Skeletal muscle satellite cell (primary cell): Measurements from ENCODE around the gene EPC2. TPM values are rescaled to one million over a fixed set of nuclear protein-coding genes. Genes with fewer than 3 reads are reported as not detected.

Source experiments
- H3K27me3 ChIP-seq: 2 replicates; pipeline ENCODE4 v1.7.0; 2013; ENCODE audit warnings: low read length; ENCODE audit not compliant: control insufficient read depth, insufficient read depth
- H3K36me3 ChIP-seq: 2 replicates; pipeline ENCODE4 v1.7.0; 2013; ENCODE audit warnings: mild to moderate bottlenecking, control low read depth, low read length; ENCODE audit not compliant: insufficient read depth
- H3K4me1 ChIP-seq: 2 replicates; pipeline ENCODE4 v1.7.0; 2013; ENCODE audit warnings: low read length; ENCODE audit not compliant: control insufficient read depth, insufficient read depth
- H3K4me2 ChIP-seq: 2 replicates; pipeline ENCODE4 v1.7.0; 2013; ENCODE audit warnings: mild to moderate bottlenecking, low read length
- H3K4me3 ChIP-seq: 2 replicates; pipeline ENCODE4 v1.7.0; 2013; ENCODE audit warnings: low read length
- H3K9ac ChIP-seq: 2 replicates; pipeline ENCODE4 v1.7.0; 2013; ENCODE audit warnings: mild to moderate bottlenecking, low read depth, low read length, moderate library complexity
- H3K9me3 ChIP-seq: replicated peaks from 2 replicates; pipeline ENCODE4 v1.7.0; 2013; ENCODE audit warnings: mild to moderate bottlenecking, control low read depth, low read length
- total RNA-seq: library from RNA; depleted of rRNA; stranded (reverse); fragments of >200 nt; gene quantifications from 2 replicates; pipeline ENCODE4 v1.2.3, GENCODE V29; 2012; rRNA removed

Gene EPC2
- total RNA-seq, result 11.4 and 12.7 TPM in 2 replicates

GRCh38 chr2:148643998-148644882, at the start of gene EPC2:
Gene EPC2, plus strand, starts transcription at chr2:148644751. Its CDS starts 267 bp downstream, at chr2:148645018.
- Histone ChIP-seq H3K27me3 (peaks cover 5% of the 10 kb centered on the region), H3K9ac (peak within 1 kb of the TSS; percentile 94), H3K36me3 (no peaks in the 10 kb centered on the region), H3K4me1 (peaks cover 9% of the 10 kb centered on the region), H3K4me2 (peak within 1 kb of the TSS; percentile 98), H3K9me3 (no peaks in the 10 kb centered on the region), H3K4me3 (peak within 1 kb of the TSS; percentile 96)

DNA sequence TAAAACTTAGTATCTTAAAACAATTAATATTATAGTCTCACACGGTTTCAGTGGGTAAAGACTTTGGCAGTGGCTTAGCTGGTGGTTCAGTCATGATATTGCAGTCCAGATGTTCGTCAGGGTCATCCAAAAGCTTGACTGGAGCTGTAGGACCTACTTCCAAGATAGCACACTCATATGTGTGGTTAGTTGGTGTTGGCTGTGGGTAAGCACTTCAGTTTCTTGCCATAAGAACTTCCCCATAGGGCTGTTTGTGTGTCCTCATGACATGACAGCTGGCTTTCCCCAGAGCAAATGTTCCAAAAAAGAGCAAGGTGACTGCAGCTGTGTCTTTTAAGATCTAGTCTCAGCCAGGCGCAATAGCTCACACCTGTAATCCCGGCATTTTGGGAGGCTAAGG, 48.5 kb upstream of the EPC2 start:
- no peaks in the 10 kb centered on the region for H3K36me3 ChIP-seq
- H3K9ac ChIP-seq, result no peak overlapping the region
- no peak overlapping the region for H3K4me3 ChIP-seq
- no peak overlapping the region for H3K4me2 ChIP-seq
- no peaks in the 10 kb centered on the region for H3K4me1 ChIP-seq
- H3K27me3 ChIP-seq, result peaks cover 14% of the 10 kb centered on the region
- no peaks in the 10 kb centered on the region for H3K9me3 ChIP-seq

DNA sequence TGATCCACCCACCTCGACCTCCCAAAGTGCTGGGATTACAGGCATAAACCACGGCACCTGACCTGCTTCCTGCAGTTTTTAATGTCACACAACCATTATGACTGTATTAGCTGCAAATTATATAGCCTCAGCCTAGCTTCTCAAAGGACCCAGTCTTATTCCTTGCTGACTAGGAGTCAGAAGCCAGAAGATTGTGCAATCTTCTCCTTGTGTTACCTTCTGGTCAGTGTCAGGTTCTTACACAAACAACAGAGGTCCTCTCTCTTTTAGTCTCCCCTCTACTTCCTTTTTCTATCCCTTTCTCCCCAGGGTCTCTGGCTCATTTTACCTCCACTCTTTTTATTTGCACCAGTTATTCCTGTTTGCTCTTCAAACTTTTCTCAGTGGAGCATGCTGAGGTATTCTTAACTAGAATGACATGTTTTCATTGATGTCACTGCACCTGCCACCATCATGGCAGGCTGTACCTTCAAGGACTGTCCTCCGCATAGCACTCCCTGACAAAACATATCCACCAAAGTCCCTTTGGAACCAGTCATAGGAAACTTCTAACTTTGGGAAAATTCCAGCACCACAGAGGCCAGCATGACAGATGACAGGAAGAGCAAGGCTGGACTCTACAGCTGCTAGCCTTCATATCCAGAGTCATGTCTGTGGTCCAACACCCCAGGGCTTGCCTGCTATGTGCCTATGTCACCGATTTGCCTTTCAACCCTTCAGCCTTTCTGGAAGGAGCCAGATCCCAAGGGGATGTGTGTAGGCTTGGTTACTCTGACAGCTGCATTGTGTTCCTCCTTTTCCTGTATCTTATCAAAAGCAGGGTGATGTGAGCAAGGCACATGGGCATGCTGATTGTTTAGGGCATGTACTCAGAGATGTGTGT, 45.2 kb upstream of the EPC2 start:
- H3K4me2 ChIP-seq, result no peak overlapping the region
- no peaks in the 10 kb centered on the region for H3K9me3 ChIP-seq
- peaks cover 14% of the 10 kb centered on the region for H3K27me3 ChIP-seq
- no peaks in the 10 kb centered on the region for H3K36me3 ChIP-seq
- H3K4me3 ChIP-seq, result no peak overlapping the region
- H3K9ac ChIP-seq, result no peak overlapping the region
- no peaks in the 10 kb centered on the region for H3K4me1 ChIP-seq

DNA sequence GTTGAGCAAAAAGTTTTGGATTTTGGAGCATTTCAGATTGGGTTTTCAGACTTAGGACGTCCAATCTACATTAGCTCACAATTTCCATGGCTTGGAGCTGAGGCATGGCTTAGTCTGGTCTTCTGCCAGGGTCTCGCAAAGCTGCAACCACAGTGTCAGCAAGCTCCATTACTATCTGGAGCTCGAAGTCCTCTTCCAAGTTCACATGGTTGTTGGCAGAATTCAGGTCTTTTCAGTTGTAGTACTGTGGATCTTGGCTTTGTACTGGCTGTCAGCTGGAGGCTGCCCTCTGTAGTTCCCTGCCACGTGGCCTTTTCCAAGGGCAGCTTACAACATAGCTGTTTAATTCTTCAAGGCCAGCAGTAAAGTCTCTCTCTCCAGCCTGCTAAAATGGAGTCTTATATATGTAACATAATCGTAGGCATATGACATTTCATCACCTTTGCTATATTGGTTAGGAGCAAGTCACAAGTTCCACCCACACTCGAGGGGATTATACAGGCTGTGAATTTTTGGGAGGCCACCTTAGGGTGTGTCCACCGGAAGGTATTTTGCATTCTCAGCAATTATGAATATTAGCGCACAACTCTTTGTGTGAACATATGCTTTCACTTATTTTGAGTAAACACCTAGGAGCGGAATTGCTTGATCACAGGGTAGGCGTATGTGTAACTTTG, 41.5 kb upstream of the EPC2 start:
- H3K27me3 ChIP-seq, result peaks cover 14% of the 10 kb centered on the region
- no peak overlapping the region for H3K9ac ChIP-seq

GRCh38 chr2:148603562-148603920, 41.0 kb upstream of the EPC2 start:
- Histone ChIP-seq H3K4me1 (no peaks in the 10 kb centered on the region), H3K9ac (no peak overlapping the region), H3K36me3 (no peaks in the 10 kb centered on the region), H3K4me3 (no peak overlapping the region), H3K9me3 (no peaks in the 10 kb centered on the region), H3K27me3 (peaks cover 14% of the 10 kb centered on the region), H3K4me2 (no peak overlapping the region)

More for the DNA sequence above, 41.5 kb upstream of the EPC2 start:
- Histone ChIP-seq H3K9me3 (no peaks in the 10 kb centered on the region), H3K4me2 (no peak overlapping the region), H3K4me3 (no peak overlapping the region), H3K36me3 (no peaks in the 10 kb centered on the region), H3K4me1 (no peaks in the 10 kb centered on the region)

DNA sequence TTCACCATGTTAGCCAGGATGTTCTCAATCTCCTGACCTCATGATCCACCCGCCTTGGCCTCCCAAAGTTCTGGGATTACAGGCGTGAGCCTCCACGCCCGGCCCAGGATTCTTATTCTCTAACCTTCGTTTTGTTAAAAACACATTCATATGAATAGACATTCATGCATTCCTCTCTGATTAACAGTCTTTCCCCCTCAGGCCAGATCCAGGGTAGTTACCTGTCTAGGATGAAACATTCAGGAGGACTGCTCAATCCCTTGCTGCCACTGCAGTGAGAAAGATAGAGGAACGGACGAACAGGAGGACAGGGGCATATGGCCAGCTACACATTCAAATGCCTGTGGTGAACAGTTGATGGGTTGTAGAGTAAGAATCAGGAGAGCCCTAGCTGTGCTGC, 39.6 kb upstream of the EPC2 start:
- Histone ChIP-seq H3K4me2 (no peak overlapping the region), H3K36me3 (no peaks in the 10 kb centered on the region), H3K9me3 (no peaks in the 10 kb centered on the region), H3K9ac (no peak overlapping the region), H3K4me1 (no peaks in the 10 kb centered on the region), H3K4me3 (no peak overlapping the region), H3K27me3 (peaks cover 6% of the 10 kb centered on the region)

- H3K9ac ChIP-seq, result no peak overlapping the region
- H3K4me2 ChIP-seq, result no peak overlapping the region
- H3K4me1 ChIP-seq, result no peaks in the 10 kb centered on the region
- H3K9me3 ChIP-seq, result no peaks in the 10 kb centered on the region
- peaks cover 5% of the 10 kb centered on the region for H3K27me3 ChIP-seq
- H3K4me3 ChIP-seq, result no peak overlapping the region
- no peaks in the 10 kb centered on the region for H3K36me3 ChIP-seq
Observed at GRCh38 chr2:148607566-148607965, 37.0 kb upstream of the EPC2 start.

DNA sequence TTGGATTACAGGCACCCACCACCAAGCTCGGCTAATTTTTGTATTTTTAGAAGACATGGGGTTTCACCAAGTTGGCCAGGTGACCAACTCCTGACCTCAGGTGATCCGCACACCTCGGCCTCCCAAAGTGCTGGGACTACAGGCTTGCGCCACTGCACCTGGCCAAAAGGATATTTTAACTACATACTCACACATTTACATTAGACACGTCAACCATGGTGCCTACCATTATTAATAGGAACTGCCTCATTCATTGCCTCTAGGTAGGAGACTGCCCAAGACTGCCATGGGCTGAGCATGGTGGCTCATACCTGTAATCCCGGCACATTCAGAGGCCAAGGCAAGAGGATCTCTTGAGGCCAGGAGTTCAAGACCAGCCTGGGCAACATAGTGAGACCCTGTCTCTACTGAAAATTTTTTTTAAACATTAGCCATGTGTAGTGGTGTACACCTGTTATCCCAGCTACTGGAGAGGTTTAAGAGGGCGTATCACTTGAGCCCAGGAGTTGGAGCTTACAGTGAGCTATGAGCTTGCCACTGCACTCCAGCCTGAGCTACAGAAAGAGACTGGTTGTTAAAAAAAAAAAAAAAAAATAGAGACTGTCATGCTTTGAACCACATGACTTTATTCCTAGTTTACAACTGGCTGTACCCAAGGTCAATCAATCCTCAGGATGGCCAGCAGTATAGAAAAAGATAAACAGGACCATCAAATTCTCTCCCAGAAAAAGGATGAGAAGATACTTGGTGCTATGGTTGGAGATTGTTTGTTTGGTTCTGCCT, 31.1 kb upstream of the EPC2 start:
- Histone ChIP-seq H3K9ac (no peak overlapping the region), H3K27me3 (peaks cover 18% of the 10 kb centered on the region), H3K36me3 (no peaks in the 10 kb centered on the region), H3K4me1 (peaks cover 8% of the 10 kb centered on the region), H3K4me2 (no peak overlapping the region), H3K4me3 (no peak overlapping the region), H3K9me3 (no peaks in the 10 kb centered on the region)

DNA sequence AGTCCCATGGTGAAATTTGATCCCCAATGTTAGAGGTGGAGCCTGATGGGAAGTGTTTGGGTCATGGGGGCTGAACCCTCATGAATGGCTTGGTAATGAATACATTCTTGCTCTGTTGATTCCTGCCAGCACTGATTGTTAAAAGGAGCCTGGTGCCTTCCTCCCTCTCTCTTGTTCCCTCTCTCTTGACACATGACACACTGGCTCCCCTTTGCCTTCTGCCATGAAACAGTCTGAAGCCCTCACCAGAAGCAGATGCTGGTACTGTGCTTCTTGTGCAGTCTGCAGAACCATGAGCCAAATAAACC, 30.6 kb upstream of the EPC2 start:
- H3K9me3 ChIP-seq, result no peaks in the 10 kb centered on the region
- peaks cover 8% of the 10 kb centered on the region for H3K4me1 ChIP-seq
- peak overlapping the region; percentile 18 for H3K4me2 ChIP-seq

DNA sequence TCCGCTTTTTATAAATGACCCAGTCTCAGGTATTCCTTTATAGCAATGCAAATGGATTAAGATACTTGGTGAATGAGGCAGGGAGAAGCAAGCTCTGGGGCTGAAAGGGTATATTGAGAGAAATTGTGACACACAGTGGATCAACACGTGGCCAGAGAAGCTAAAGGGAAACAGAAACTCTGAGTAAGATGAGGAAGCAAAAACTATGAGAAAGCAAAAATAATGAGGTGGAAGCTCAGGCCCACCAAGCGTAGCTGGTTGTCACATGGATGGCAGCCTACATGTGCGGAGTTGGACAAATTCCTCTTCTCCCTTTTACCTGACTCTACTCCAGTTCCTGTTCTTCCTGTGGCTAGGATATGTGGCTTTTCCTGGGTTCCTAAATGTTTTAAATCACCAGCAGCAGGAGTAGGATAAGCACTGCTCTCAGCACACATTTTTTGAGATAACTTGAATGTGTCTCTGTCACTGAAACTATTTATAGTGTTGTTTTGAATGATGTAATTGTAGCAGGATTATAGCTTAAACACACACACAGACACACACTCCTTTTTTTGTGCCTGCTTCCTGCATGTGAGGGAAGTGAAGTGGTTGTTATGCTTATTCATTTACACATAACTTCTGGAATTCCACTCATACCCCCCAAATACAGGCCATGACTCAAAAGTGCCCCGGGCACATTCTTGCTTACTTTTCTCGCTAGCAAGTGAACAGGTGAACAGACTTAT, 30.1 kb upstream of the EPC2 start:
- Histone ChIP-seq H3K36me3 (no peaks in the 10 kb centered on the region), H3K9ac (no peak overlapping the region), H3K4me1 (peaks cover 8% of the 10 kb centered on the region), H3K4me3 (no peak overlapping the region), H3K27me3 (peaks cover 18% of the 10 kb centered on the region), H3K4me2 (peak overlapping the region; percentile 18), H3K9me3 (no peaks in the 10 kb centered on the region)

More for the DNA sequence above, 30.6 kb upstream of the EPC2 start:
- Histone ChIP-seq H3K36me3 (no peaks in the 10 kb centered on the region), H3K4me3 (no peak overlapping the region), H3K9ac (no peak overlapping the region), H3K27me3 (peaks cover 18% of the 10 kb centered on the region)
